ENCODE data around the gene SDC3. TPM values are rescaled to one million over a fixed set of nuclear protein-coding genes. Genes with fewer than 3 reads are reported as not detected.

SDC3 gene
- total RNA-seq, 1 experiment from 2014 or later = 10.0 TPM

DNA sequence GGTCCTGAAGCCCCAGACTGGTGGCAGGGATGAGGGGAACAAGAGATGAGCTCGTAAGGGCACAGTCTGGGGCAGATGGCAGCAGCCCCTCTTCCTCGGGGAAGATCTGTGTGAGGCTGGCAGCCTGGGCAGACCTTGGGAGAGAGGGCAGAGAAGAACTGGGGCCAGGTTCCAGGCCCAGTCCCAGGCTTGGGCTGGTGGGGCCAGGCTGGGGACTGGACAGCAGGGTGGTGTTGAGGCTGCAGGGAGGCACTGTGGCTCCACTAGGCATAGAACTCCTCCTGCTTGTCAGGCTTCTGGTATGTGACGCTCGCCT, 35.7 kb downstream of the SDC3 start:
- POLR2A ChIA-PET (ENCODE audit: unreplicated experiment) = no interaction called here
- Histone ChIP-seq H3K79me2 (ENCODE audit: low read length) (no peaks in the 10 kb centered on the region), H3K4me2 (ENCODE audit: low read length) (no peak overlapping the region)

GRCh38 chr1:30872033-30872947, 36.3 kb downstream of the SDC3 start:
- intact Hi-C loops (cut with micrococcal nuclease) = no loop called here
- no peaks in the 10 kb centered on the region for H3K9me2 ChIP-seq (replicated peaks; ENCODE audit: low read length)
- H3K27ac ChIP-seq (ENCODE audit: low read length) = no peak overlapping the region

More for the DNA sequence above, 35.7 kb downstream of the SDC3 start:
- H3K9me2 ChIP-seq (replicated peaks; ENCODE audit: low read length) = no peaks in the 10 kb centered on the region
- CTCF ChIA-PET = no interaction called here
- 0 out of 2 replicates have a peak, but pooled peaks cover 6% of the 10 kb centered on the region for H3K9me3 ChIP-seq (ENCODE audit: low read length)
- no peaks in the 10 kb centered on the region for H3K4me1 ChIP-seq (ENCODE audit: insufficient read depth, low read length)
- no peaks in the 10 kb centered on the region for H4K20me1 ChIP-seq (ENCODE audit: low read length)
- H3F3A ChIP-seq (ENCODE audit: low read length, unreplicated experiment) = no peaks in the 10 kb centered on the region
- no peak overlapping the region for H3K4me3 ChIP-seq (ENCODE audit: low read length)
- no peak for TF ChIP-seq CTCF (conservative IDR thresholded peaks at IDR 0.05; ENCODE audit: low read depth, low read length)
- no peak for TF ChIP-seq EZH2 (IDR thresholded peaks at IDR 0.05; ENCODE audit: low read length, unreplicated experiment)
- no peak for TF ChIP-seq EZH2phosphoT487 (IDR thresholded peaks at IDR 0.05; ENCODE audit: borderline replicate concordance, low read length)
- no peak overlapping the region for H3K9ac ChIP-seq (ENCODE audit: low read length)
- H2AFZ ChIP-seq (ENCODE audit: low read length) = no peak overlapping the region
- intact Hi-C loops (cut with micrococcal nuclease) = no loop called here
- no TSS peak for BruUV-seq (replicated peaks)
- no peaks in the 10 kb centered on the region for H3K27me3 ChIP-seq (ENCODE audit: low read length)
- DNase-seq = no peak
- H3K36me3 ChIP-seq (ENCODE audit: low read depth, low read length) = peaks cover 17% of the 10 kb centered on the region
- no peak for ATAC-seq
- no peak overlapping the region for H3K27ac ChIP-seq (ENCODE audit: low read length)

More at GRCh38 chr1:30872033-30872947, 36.3 kb downstream of the SDC3 start:
- Histone ChIP-seq H3K9ac (ENCODE audit: low read length) (no peak overlapping the region), H3K36me3 (ENCODE audit: low read depth, low read length) (peaks cover 17% of the 10 kb centered on the region), H3F3A (ENCODE audit: low read length, unreplicated experiment) (no peaks in the 10 kb centered on the region), H3K27me3 (ENCODE audit: low read length) (no peaks in the 10 kb centered on the region), H3K4me2 (ENCODE audit: low read length) (no peak overlapping the region), H4K20me1 (ENCODE audit: low read length) (no peaks in the 10 kb centered on the region), H2AFZ (ENCODE audit: low read length) (no peak overlapping the region), H3K9me3 (ENCODE audit: low read length) (0 out of 2 replicates have a peak, but pooled peaks cover 6% of the 10 kb centered on the region), H3K79me2 (ENCODE audit: low read length) (no peaks in the 10 kb centered on the region), H3K4me3 (ENCODE audit: low read length) (no peak overlapping the region), H3K4me1 (ENCODE audit: insufficient read depth, low read length) (no peaks in the 10 kb centered on the region)
- CTCF ChIA-PET = no interaction called here
- POLR2A ChIA-PET (ENCODE audit: unreplicated experiment) = no interaction called here
- TF ChIP-seq EZH2phosphoT487 (IDR thresholded peaks at IDR 0.05; ENCODE audit: borderline replicate concordance, low read length) (no peak), CTCF (conservative IDR thresholded peaks at IDR 0.05; ENCODE audit: low read depth, low read length) (no peak), EZH2 (IDR thresholded peaks at IDR 0.05; ENCODE audit: low read length, unreplicated experiment) (no peak)
- DNase-seq (no peak), ATAC-seq (no peak)
- BruUV-seq (replicated peaks) = no TSS peak
